Adrenal gland (tissue), 12 donors: Measurements from ENCODE around the gene FAM25A. TPM values are rescaled to one million over a fixed set of nuclear protein-coding genes. Genes with fewer than 3 reads are reported as not detected.
"Not testable (repeated sequence)": the region's sequence is repeated elsewhere in the genome, so short reads cannot be mapped to it uniquely, and the experiment has no call there.

Experiments used
- DNase-seq, 7 donors: peaks; one replicate each; pipeline ENCODE4 v3.0.0-alpha.2; 2019 to 2020
- H3K27ac ChIP-seq, 5 donors: fragments of 200-600 bp; sonication (generic) in 4 of 5; 1 replicate in 3 of 5; 2 replicates in 2 of 5; pipeline versions ENCODE4 v1.5.1 to v1.8.0; 2016 to 2020; ENCODE audit warnings: mild to moderate bottlenecking in 1 of 5
- H3K27me3 ChIP-seq: fragments of 200-600 bp; 2 replicates; pipeline ENCODE4 v1.8.0; 2021
- H3K36me3 ChIP-seq, 2 donors: fragments of 200-600 bp; replicated peaks in 1 of 2; 1 replicate in 1 of 2; 2 replicates in 1 of 2; pipeline versions ENCODE4 v1.5.1 to v1.8.0; 2018 to 2022
- H3K4me1 ChIP-seq, 2 donors: fragments of 200-600 bp; replicated peaks in 1 of 2; 1 replicate in 1 of 2; 2 replicates in 1 of 2; pipeline versions ENCODE4 v1.5.1 to v1.8.0; 2018 to 2021
- H3K4me3 ChIP-seq, 4 donors: fragments of 200-600 bp; sonication (generic) in 3 of 4; one replicate each; pipeline ENCODE4 v1.5.1; 2016 to 2018
- H3K9me3 ChIP-seq, 3 donors: fragments of 200-600 bp; sonication (generic) in 1 of 3; replicated peaks in 1 of 3; 1 replicate in 2 of 3; 2 replicates in 1 of 3; pipeline versions ENCODE4 v1.5.1 to v1.8.0; 2016 to 2021
- CTCF ChIP-seq, 6 experiments: fragments of 450-650 bp in 4 of 6; fragments of 200-600 bp in 2 of 6; sonication (generic) in 1 of 6; IDR thresholded peaks; 1 replicate in 5 of 6; 2 replicates in 1 of 6; pipeline versions ENCODE4 v1.5.1 to v1.8.0; 2016 to 2021; ENCODE audit warnings: antibody characterized with exemption in 6 of 6, mild to moderate bottlenecking in 2 of 6, moderate library complexity in 1 of 6
- POLR2A ChIP-seq, 2 donors: fragments of 450-650 bp; IDR thresholded peaks; one replicate each; pipeline ENCODE4 v1.6.1; 2017; ENCODE audit warnings: antibody characterized with exemption in 2 of 2, mild to moderate bottlenecking in 2 of 2, moderate library complexity in 1 of 2
- WGBS, 4 donors: extraction: QIAGEN DNeasy Blood & Tissue Kit in 2 of 4; methylation state at CpG; one replicate each; pipeline versions ENCODE4 v1.1.5 to v1.1.7; 2013 to 2017; 5-methylcytosine and 5-hydroxymethylcytosine counted together
- intact Hi-C, 2 donors: fragments of 100-400 bp; cut with DNase I; formaldehyde crosslinking; loops; one replicate each; pipeline versions ENCODE4 v1.14.1 to v1.15.0; 2022 to 2023
- polyA plus RNA-seq, 3 donors: library from polyadenylated mRNA; stranded (reverse); fragments of 200-250 nt in 2 of 3; fragments of 350-450 nt in 1 of 3; fragmentation: Illumina TruSeq in 1 of 3; extraction: RNeasy Lipid Tissue Mini Kit (QIAGEN cat#74804) in 1 of 3; gene quantifications; one replicate each; pipeline ENCODE4 v1.2.3, GENCODE V29; 2013 to 2014
- total RNA-seq, 9 donors: library from RNA; depleted of rRNA in 4 of 9; stranded (reverse); fragments of >200 nt in 4 of 9; fragments of 120-200 nt in 1 of 9; fragmentation: NEBNext Ultra II Directional in 1 of 9; extraction: Animal tissue kit (Norgen Biotek cat#: 25700) in 1 of 9; gene quantifications; one replicate each; pipeline versions ENCODE4 v1.1.0 to v1.2.4, GENCODE V29; 2013 to 2023
- donor health status: healthy with polysubstance abuse.
- donor health status: Bipolar disorder and iron deficiency.
- donor health status: DM: yes; HTN: yes; CAD: no.
- donor health status: DM: no; HTN: no; CAD: no.
- donor health status: DM: no; HTN: no; CAD: no.
- donor health status: DM: yes; HTN: yes; CAD: no.

Gene FAM25A
- total and polyA plus RNA-seq, 12 donors = 1.2 to 36.6 (median 4.9) TPM; not detected in 6

- no peaks in the 10 kb centered on the region for H3K4me1 ChIP-seq
- TF ChIP-seq CTCF (IDR thresholded peaks at IDR 0.05) (no peak), POLR2A (IDR thresholded peaks at IDR 0.05) (no peak)
- no peak for DNase-seq
- intact Hi-C loops = no loop called here
- no peak overlapping the region for H3K4me3 ChIP-seq
- no peaks in the 10 kb centered on the region for H3K9me3 ChIP-seq
- H3K27me3 ChIP-seq = no peaks in the 10 kb centered on the region
- H3K27ac ChIP-seq = no peak overlapping the region
- H3K36me3 ChIP-seq = no peaks in the 10 kb centered on the region
Observed at GRCh38 chr10:86992456-86992855, 27.6 kb upstream of the FAM25A start.

GRCh38 chr10:86992929-86993328, 27.2 kb upstream of the FAM25A start:
- 88 to 93% (median 91%) methylated on average over 2 of the region's 2 CpGs for WGBS, 4 donors
- H3K36me3 ChIP-seq = no peaks in the 10 kb centered on the region
- H3K27me3 ChIP-seq = no peaks in the 10 kb centered on the region
- no peak overlapping the region for H3K27ac ChIP-seq
- intact Hi-C loops = no loop called here
- TF ChIP-seq POLR2A (IDR thresholded peaks at IDR 0.05) (no peak), CTCF (IDR thresholded peaks at IDR 0.05) (no peak)
- no peaks in the 10 kb centered on the region for H3K9me3 ChIP-seq
- no peak overlapping the region for H3K4me3 ChIP-seq
- DNase-seq = no peak
- no peaks in the 10 kb centered on the region for H3K4me1 ChIP-seq

GRCh38 chr10:86999802-87000403, 20.2 kb upstream of the FAM25A start:
- DNase-seq, H3K4me3 ChIP-seq, H3K4me1 ChIP-seq, H3K27me3 ChIP-seq, H3K36me3 ChIP-seq, intact Hi-C loops, H3K9me3 ChIP-seq, H3K27ac ChIP-seq: not testable (repeated sequence)
- 65 to 78% (median 72%) methylated on average over 6 of the region's 6 CpGs for WGBS, 4 donors

GRCh38 chr10:87000491-87000890, 19.6 kb upstream of the FAM25A start:
- TF ChIP-seq POLR2A (IDR thresholded peaks at IDR 0.05) (no peak), CTCF (IDR thresholded peaks at IDR 0.05) (no peak)
- H3K36me3 ChIP-seq = no peaks in the 10 kb centered on the region
- no peak overlapping the region for H3K4me3 ChIP-seq
- no peaks in the 10 kb centered on the region for H3K4me1 ChIP-seq
- WGBS, 4 donors = 59 to 66% (median 61%) methylated on average over 3 of the region's 3 CpGs
- no peak overlapping the region for H3K27ac ChIP-seq
- DNase-seq = no peak
- no peaks in the 10 kb centered on the region for H3K27me3 ChIP-seq
- no peaks in the 10 kb centered on the region for H3K9me3 ChIP-seq
- intact Hi-C loops = no loop called here

GRCh38 chr10:87007124-87007523, 13.0 kb upstream of the FAM25A start:
- H3K4me3 ChIP-seq, H3K27ac ChIP-seq, H3K9me3 ChIP-seq, intact Hi-C loops, H3K4me1 ChIP-seq, H3K27me3 ChIP-seq, DNase-seq, H3K36me3 ChIP-seq: not testable (repeated sequence)
- 20 to 85% (median 71%) methylated on average over 1 of the region's 1 CpG; no CpG with 5 or more reads in 1 of the 4 donors for WGBS, 4 donors

- H3K36me3 ChIP-seq, H3K4me1 ChIP-seq, intact Hi-C loops, DNase-seq, H3K27me3 ChIP-seq, H3K27ac ChIP-seq, H3K9me3 ChIP-seq, H3K4me3 ChIP-seq: not testable (repeated sequence)
- 92 to 97% (median 95%) methylated on average over 6 of the region's 6 CpGs for WGBS, 4 donors
Observed at GRCh38 chr10:87007674-87008073, 12.4 kb upstream of the FAM25A start.

- H3K4me3 ChIP-seq, H3K27me3 ChIP-seq, H3K9me3 ChIP-seq, H3K27ac ChIP-seq, DNase-seq, intact Hi-C loops, H3K4me1 ChIP-seq, H3K36me3 ChIP-seq: not testable (repeated sequence)
- 93 to 97% (median 96%) methylated on average over 3 to 7 of the region's 7 CpGs for WGBS, 4 donors
Observed at GRCh38 chr10:87008303-87008702, 11.8 kb upstream of the FAM25A start.

- WGBS, 4 donors = 96 to 97% (median 96%) methylated on average over 9 to 18 of the region's 18 CpGs
- H3K36me3 ChIP-seq, H3K27me3 ChIP-seq, DNase-seq, intact Hi-C loops, H3K9me3 ChIP-seq, H3K4me3 ChIP-seq, H3K4me1 ChIP-seq, H3K27ac ChIP-seq: not testable (repeated sequence)
Observed at GRCh38 chr10:87009134-87009696, 10.9 kb upstream of the FAM25A start.
